SIG-M5 (cell line): Measurements from ENCODE around the gene HSPA2.
"Not testable (repeated sequence)": the region's sequence is repeated elsewhere in the genome, so short reads cannot be mapped to it uniquely, and the experiment has no call there.

Experiments used
- DNase-seq: peaks from one replicate; lab custom pipeline; 2025; lab: John Stamatoyannopoulos, UW

The HSPA2 gene

GRCh38 chr14:64562436-64562835 is 21.9 kb downstream of the HSPA2 start:
- DNase-seq = no peak

GRCh38 chr14:64563696-64564095 is 23.2 kb downstream of the HSPA2 start:
- DNase-seq = no peak

DNA sequence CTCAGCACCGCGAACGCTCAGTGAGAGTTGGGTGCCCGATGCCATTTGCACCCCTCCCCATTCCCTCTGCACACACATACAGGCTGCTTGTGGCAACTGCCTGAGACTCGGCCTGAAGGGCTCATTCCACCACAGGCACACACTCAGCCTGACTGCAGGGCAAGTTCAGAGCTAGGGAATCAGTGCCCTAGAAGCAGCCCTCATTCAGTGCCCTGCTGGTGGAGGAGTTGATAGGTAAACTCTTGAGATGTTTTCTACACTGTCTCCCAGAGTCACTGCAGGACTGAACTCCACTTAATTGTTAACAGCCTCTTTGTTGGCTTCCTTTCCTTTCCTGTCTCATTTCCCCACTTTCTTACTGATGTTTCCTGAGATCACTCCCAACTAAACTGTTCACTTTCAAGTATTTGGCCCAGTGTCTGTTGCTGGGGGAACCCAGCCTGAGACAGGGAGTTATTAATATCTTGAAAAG is 26.1 kb downstream of the HSPA2 start:
- DNase-seq = no peak

DNA sequence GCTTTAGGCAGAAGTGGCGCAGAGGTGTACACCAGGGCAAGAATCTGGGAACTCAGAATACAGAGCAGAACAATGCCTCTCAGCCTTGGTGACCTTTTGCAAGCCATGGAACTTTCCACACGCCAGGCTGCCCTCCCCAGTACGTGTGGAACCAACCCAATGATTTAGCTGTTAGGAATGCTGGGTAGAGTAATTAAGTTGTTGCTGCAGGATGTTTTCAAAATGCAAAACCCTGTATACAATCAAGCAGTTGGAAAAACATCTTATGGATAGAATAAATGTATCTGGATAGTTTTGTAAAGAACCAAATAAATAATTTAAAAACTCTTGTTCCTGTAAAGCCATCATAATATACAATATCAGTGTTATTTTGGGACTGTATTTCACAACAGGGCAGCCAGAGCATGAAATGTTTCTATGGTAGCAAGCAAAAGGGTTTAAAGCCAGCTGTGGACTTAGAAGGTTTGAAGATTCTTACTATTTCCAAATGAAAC is 28.6 kb downstream of the HSPA2 start:
- DNase-seq = no peak

DNA sequence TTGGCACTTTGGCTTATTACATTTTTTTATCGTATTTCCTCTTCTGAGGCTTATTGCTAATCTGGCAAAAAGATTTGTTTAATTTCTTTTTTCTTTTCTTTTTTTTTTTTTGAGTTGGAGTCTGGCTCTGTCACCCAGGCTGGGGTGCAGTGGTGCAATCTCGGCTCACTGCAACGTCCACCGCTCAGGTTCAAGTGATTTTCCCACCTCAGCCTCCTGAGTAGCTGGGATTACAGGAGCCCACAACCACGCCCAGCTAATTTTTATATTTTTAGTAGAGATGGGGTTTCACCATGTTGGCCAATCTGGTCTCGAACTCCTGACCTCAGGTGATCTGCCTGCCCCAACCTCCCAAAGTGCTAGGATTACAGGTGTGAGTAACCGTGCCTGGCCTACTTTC is 29.1 kb downstream of the HSPA2 start:
- DNase-seq = not testable (repeated sequence)

DNA sequence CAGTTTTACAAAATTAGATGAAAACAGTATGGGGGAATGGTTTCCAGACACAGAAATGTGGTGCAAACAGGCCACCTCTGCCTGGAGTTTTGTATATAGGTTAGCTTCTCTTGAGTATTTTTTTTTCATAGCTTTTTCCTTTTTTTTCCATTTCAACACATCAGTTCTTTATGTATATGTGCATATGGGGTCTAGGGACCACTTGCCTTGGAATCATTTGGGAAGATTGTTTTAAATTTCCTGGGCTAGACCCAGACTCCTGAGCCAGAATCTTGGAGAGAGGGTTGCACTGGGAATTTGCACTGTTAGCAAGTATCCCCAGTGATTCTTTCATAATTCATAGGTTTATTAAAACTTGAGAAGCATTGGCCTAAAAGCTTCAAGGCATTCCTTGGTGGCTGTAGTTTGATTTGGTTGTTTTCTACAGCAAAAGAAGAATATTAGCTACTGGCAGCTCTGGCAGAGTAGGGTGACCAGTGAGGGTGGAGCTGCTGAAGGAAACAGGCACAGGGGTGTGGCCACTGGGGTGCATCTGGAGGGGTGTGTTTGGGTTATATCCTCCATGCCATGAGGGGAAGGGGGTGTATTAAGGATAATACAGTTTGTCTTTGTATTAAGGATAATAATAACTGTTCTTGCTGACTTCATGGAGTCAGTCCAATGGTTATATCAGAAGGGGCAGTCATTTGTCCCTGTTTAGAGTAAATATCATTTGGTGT is 32.0 kb downstream of the HSPA2 start:
- DNase-seq = no peak

DNA sequence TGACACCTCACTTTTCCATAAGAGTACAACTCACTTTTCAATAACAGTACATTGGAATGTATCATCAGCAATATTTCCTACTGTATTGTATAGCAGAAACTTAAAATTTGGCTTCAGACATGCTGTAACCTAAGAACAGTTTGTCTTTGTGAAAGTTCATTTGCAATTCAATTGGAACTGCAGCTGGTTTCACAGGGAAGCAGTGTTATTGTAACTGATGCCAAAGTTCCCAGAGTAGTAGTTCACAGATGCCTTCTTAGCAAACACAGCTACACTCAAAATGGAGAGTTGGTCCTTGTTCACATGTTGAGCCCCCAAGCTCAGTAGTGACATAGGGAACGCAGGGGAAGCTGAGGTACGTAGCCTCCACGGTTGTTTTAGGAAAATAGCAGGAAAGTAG is 32.6 kb downstream of the HSPA2 start:
- no peak for DNase-seq

- no peak for DNase-seq
Observed at GRCh38 chr14:64574371-64575107, 34.0 kb downstream of the HSPA2 start.

GRCh38 chr14:64577211-64577610 is 36.7 kb downstream of the HSPA2 start:
- DNase-seq = no peak

DNA sequence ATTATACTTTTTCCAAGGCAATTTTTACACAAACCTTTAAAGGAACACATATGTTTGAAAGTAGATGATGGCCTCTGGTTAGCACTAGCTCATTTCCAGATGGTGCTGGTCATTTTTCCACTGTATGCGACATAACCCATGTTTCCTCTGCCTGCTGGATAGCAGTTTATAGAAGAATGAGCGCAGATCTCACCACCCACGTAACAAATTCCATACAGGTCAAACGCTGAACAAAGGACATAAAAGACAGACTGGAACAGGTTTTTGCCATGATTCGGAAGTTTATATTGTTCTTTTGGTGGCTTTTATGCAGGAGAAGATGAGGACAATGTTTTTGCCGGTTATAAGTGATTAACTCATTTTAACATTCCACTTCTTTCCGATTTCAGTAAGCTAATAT is 39.9 kb downstream of the HSPA2 start:
- no peak for DNase-seq

- DNase-seq = no peak
Observed at GRCh38 chr14:64581363-64581762, 40.8 kb downstream of the HSPA2 start.

- no peak for DNase-seq
Observed at GRCh38 chr14:64581817-64582216, 41.3 kb downstream of the HSPA2 start.

GRCh38 chr14:64584190-64584589 is 43.6 kb downstream of the HSPA2 start:
- no peak for DNase-seq

DNA sequence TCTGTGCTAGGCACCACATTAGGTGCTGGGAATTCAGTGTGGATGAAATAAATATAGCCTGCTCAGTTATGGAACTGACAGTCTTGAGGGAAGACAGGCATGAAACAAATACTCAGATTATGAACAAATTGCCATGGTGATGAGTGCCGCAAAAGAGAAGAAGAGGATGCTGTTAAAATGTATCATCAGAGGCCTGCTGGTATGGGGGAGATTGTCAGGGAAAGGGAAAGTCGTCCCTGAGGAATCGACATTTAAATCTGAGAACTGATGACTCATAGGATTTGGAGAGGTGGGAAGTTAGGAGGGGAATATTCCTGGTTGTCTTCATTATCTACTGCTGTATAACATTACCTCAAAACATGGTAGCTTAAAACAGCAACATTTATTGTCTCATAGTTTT is 51.3 kb downstream of the HSPA2 start:
- no peak for DNase-seq
